ENCODE results near the gene LOXHD1.

The LOXHD1 gene

GRCh38 chr18:46629361-46629760, 27.7 kb downstream of the LOXHD1 start:
- Mint-ChIP-seq H3K4me1 (ENCODE audit: low read depth in 2 of 2) (peaks cover 7 to 13% of the 10 kb centered on the region in 2 donors), H3K27me3 (peaks cover 6 to 66% of the 10 kb centered on the region in 2 donors), H3K36me3 (ENCODE audit: insufficient read depth) (no peaks in the 10 kb centered on the region), H3K4me3 (no peak overlapping the region), H3K27ac (peak overlapping the region in 1 of 2 donors; percentile 5), H3K9me3 (peaks cover 0 to 5% of the 10 kb centered on the region in 2 donors)
- ATAC-seq (replicated peaks) (no peak), DNase-seq (no peak)

- Mint-ChIP-seq H3K4me1 (ENCODE audit: low read depth in 2 of 2) (peaks cover 15 to 25% of the 10 kb centered on the region in 2 donors), H3K27me3 (peaks cover 6 to 66% of the 10 kb centered on the region in 2 donors), H3K27ac (no peak overlapping the region), H3K36me3 (ENCODE audit: insufficient read depth) (no peaks in the 10 kb centered on the region), H3K9me3 (peaks cover 0 to 5% of the 10 kb centered on the region in 2 donors), H3K4me3 (no peak overlapping the region)
- no peak for DNase-seq
- ATAC-seq (replicated peaks) = no peak
Measured at GRCh38 chr18:46628206-46628605, 28.8 kb downstream of the LOXHD1 start.

DNA sequence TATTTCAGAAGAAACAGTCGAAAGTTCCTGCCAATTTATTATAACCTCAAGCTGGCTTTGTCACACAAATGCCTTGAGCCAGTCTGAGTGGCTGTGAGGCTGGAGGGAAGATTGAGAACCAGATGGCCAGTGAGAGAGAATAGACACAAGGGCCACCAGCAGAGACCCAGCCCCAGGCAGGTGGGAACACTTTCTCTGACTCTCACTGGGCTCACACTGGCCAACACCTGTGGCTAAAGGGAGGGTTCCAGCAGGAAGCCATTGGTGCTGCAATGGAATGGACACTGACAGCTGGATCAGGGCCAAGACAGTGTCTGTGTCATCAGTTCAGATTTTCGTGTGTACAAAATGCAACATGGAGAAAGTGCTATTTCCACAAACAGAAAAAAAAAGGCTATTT, 29.9 kb downstream of the LOXHD1 start:
- no peak overlapping the region for H3K4me3 Mint-ChIP-seq
- H3K27ac Mint-ChIP-seq = peak overlapping the region in 1 of 2 donors; percentile 25
- H3K4me1 Mint-ChIP-seq (ENCODE audit: low read depth in 2 of 2) = peaks cover 20 to 29% of the 10 kb centered on the region in 2 donors
- DNase-seq (no peak), ATAC-seq (replicated peaks) (no peak)
- H3K27me3 Mint-ChIP-seq = peaks cover 6 to 56% of the 10 kb centered on the region in 2 donors
- no peaks in the 10 kb centered on the region for H3K36me3 Mint-ChIP-seq (ENCODE audit: insufficient read depth)
- H3K9me3 Mint-ChIP-seq = peaks cover 0 to 5% of the 10 kb centered on the region in 2 donors

- H3K4me1 Mint-ChIP-seq (ENCODE audit: low read depth in 2 of 2) = peaks cover 17 to 42% of the 10 kb centered on the region in 2 donors
- peak overlapping the region in 1 of 2 donors; percentile 89 for H3K27ac Mint-ChIP-seq
- DNase-seq (no peak), ATAC-seq (replicated peaks) (no peak)
- peaks cover 6 to 37% of the 10 kb centered on the region in 2 donors for H3K27me3 Mint-ChIP-seq
- H3K9me3 Mint-ChIP-seq = no peaks in the 10 kb centered on the region
- H3K4me3 Mint-ChIP-seq = peak overlapping the region in 1 of 2 donors; percentile 11
- H3K36me3 Mint-ChIP-seq (ENCODE audit: insufficient read depth) = no peaks in the 10 kb centered on the region
Measured at GRCh38 chr18:46625069-46625468, 32.0 kb downstream of the LOXHD1 start.

DNA sequence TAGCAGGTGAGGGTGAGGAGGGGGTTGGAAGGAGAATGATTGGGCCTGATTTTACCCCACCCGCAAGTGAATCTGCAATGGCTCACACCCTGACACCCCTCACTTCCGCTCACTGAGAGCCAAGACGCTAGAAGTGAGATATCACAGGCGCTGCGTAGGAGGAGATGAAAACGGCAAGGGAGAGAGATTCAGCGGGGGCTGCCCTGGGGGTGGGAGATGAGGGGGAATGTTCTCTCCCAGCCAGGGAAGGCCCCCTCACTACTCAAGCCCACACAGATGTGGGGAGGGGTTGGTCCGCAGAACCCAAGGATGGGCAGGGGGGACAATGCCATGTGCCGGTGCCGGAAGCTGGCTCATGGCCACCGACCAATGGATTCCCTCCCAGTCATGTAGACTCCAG, 32.9 kb downstream of the LOXHD1 start:
- Mint-ChIP-seq H3K9me3 (no peaks in the 10 kb centered on the region), H3K36me3 (ENCODE audit: insufficient read depth) (no peaks in the 10 kb centered on the region), H3K27ac (peak overlapping the region; percentile 80 to 89), H3K4me3 (peak overlapping the region; percentile 42 to 71), H3K4me1 (ENCODE audit: low read depth in 2 of 2) (peaks cover 16 to 35% of the 10 kb centered on the region in 2 donors), H3K27me3 (peaks cover 6 to 43% of the 10 kb centered on the region in 2 donors)
- ATAC-seq (replicated peaks) = peak; percentile 64
- DNase-seq = peak in 1 of 3 experiments; percentile 25

DNA sequence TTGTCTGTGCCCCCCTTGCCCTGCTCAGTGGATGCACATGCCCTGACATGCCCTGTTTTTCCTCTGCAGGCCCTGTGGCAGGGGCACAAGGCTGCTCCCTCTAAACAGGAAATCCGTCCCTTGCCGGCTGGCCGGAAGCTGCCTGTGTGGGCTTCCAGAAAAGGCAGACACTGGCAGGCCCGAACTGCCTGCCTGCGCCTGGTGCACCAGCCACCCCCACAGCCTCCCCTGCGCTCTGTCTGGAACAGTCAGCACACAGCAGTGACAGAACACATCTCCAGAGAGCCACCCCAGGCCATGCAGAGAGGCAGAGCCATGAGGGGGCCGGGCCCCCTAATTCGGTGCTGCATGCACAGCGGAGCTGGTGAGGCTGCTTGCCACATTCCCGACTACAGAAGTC, 33.5 kb downstream of the LOXHD1 start:
- Mint-ChIP-seq H3K4me3 (peak overlapping the region; percentile 42 to 71), H3K9me3 (no peaks in the 10 kb centered on the region), H3K36me3 (ENCODE audit: insufficient read depth) (no peaks in the 10 kb centered on the region), H3K27me3 (peaks cover 6 to 42% of the 10 kb centered on the region in 2 donors), H3K4me1 (ENCODE audit: low read depth in 2 of 2) (peaks cover 16 to 35% of the 10 kb centered on the region in 2 donors), H3K27ac (peak overlapping the region; percentile 80 to 89)
- ATAC-seq (replicated peaks) (peak; percentile 51), DNase-seq (peak in 2 of 3 experiments; percentile 2 to 8)

GRCh38 chr18:46622999-46623398, 34.0 kb downstream of the LOXHD1 start:
- H3K4me1 Mint-ChIP-seq (ENCODE audit: low read depth in 2 of 2) = peaks cover 16 to 35% of the 10 kb centered on the region in 2 donors
- H3K27ac Mint-ChIP-seq = peak overlapping the region; percentile 80 to 89
- peak overlapping the region; percentile 42 to 71 for H3K4me3 Mint-ChIP-seq
- DNase-seq (no peak), ATAC-seq (replicated peaks) (no peak)
- no peaks in the 10 kb centered on the region for H3K36me3 Mint-ChIP-seq (ENCODE audit: insufficient read depth)
- H3K27me3 Mint-ChIP-seq = peaks cover 6 to 41% of the 10 kb centered on the region in 2 donors
- no peaks in the 10 kb centered on the region for H3K9me3 Mint-ChIP-seq

- no peaks in the 10 kb centered on the region for H3K9me3 Mint-ChIP-seq
- no peaks in the 10 kb centered on the region for H3K36me3 Mint-ChIP-seq (ENCODE audit: insufficient read depth)
- H3K4me1 Mint-ChIP-seq (ENCODE audit: low read depth in 2 of 2) = peaks cover 16 to 35% of the 10 kb centered on the region in 2 donors
- DNase-seq (no peak), ATAC-seq (replicated peaks) (no peak)
- no peak overlapping the region for H3K4me3 Mint-ChIP-seq
- no peak overlapping the region for H3K27ac Mint-ChIP-seq
- H3K27me3 Mint-ChIP-seq = peaks cover 6 to 41% of the 10 kb centered on the region in 2 donors
Measured at GRCh38 chr18:46622451-46622850, 34.6 kb downstream of the LOXHD1 start.

GRCh38 chr18:46621871-46622270, 35.1 kb downstream of the LOXHD1 start:
- no peaks in the 10 kb centered on the region for H3K9me3 Mint-ChIP-seq
- ATAC-seq (replicated peaks) (no peak), DNase-seq (no peak)
- peak overlapping the region in 1 of 2 donors; percentile 92 for H3K27ac Mint-ChIP-seq
- no peaks in the 10 kb centered on the region for H3K36me3 Mint-ChIP-seq (ENCODE audit: insufficient read depth)
- H3K4me1 Mint-ChIP-seq (ENCODE audit: low read depth in 2 of 2) = peaks cover 16 to 35% of the 10 kb centered on the region in 2 donors
- H3K4me3 Mint-ChIP-seq = peak overlapping the region in 1 of 2 donors; percentile 59
- peaks cover 6 to 38% of the 10 kb centered on the region in 2 donors for H3K27me3 Mint-ChIP-seq

- H3K9me3 Mint-ChIP-seq = no peaks in the 10 kb centered on the region
- H3K27ac Mint-ChIP-seq = peak overlapping the region in 1 of 2 donors; percentile 92
- H3K27me3 Mint-ChIP-seq = peaks cover 6 to 37% of the 10 kb centered on the region in 2 donors
- no peaks in the 10 kb centered on the region for H3K36me3 Mint-ChIP-seq (ENCODE audit: insufficient read depth)
- H3K4me3 Mint-ChIP-seq = peak overlapping the region in 1 of 2 donors; percentile 59
- H3K4me1 Mint-ChIP-seq (ENCODE audit: low read depth in 2 of 2) = peaks cover 16 to 35% of the 10 kb centered on the region in 2 donors
- DNase-seq = no peak
- ATAC-seq (replicated peaks) = no peak
Measured at GRCh38 chr18:46621111-46621766, 35.8 kb downstream of the LOXHD1 start.

GRCh38 chr18:46619559-46619958, 37.5 kb downstream of the LOXHD1 start:
- Mint-ChIP-seq H3K4me1 (ENCODE audit: low read depth in 2 of 2) (peaks cover 15 to 32% of the 10 kb centered on the region in 2 donors), H3K9me3 (no peaks in the 10 kb centered on the region), H3K4me3 (no peak overlapping the region), H3K27ac (no peak overlapping the region), H3K36me3 (ENCODE audit: insufficient read depth) (no peaks in the 10 kb centered on the region), H3K27me3 (peaks cover 2 to 33% of the 10 kb centered on the region in 2 donors)
- ATAC-seq (replicated peaks) (no peak), DNase-seq (no peak)

DNA sequence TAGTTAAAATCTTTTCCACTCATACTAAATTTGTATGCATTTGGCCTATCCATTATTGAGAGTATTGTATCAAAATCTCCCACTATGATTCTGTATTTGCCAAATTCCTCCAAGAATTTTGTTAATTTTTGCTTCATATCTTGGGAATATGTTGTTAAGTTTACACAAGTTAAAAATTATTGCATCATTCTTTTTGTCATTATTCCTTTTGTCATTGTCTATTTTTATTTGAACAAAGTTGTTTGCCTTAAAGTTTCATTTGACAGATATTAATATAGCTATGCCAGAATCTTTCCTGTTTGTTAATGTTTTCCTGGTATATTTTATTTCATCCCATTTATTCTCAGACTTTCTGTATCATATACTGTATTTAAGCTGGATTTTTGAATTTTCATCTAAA, 41.3 kb downstream of the LOXHD1 start:
- Mint-ChIP-seq H3K27me3 (peaks cover 0 to 38% of the 10 kb centered on the region in 2 donors), H3K36me3 (ENCODE audit: insufficient read depth) (no peaks in the 10 kb centered on the region), H3K27ac (no peak overlapping the region), H3K4me3 (no peak overlapping the region), H3K4me1 (ENCODE audit: low read depth in 2 of 2) (peaks cover 0 to 2% of the 10 kb centered on the region in 2 donors), H3K9me3 (no peaks in the 10 kb centered on the region)
- no peak for ATAC-seq (replicated peaks)
- no peak for DNase-seq

- Mint-ChIP-seq H3K4me3 (no peak overlapping the region), H3K9me3 (no peaks in the 10 kb centered on the region), H3K36me3 (ENCODE audit: insufficient read depth) (peaks cover 1% of the 10 kb centered on the region), H3K27ac (no peak overlapping the region), H3K4me1 (ENCODE audit: low read depth in 2 of 2) (peaks cover 0 to 2% of the 10 kb centered on the region in 2 donors), H3K27me3 (peaks cover 0 to 29% of the 10 kb centered on the region in 2 donors)
- DNase-seq (no peak), ATAC-seq (replicated peaks) (no peak)
Measured at GRCh38 chr18:46609048-46609447, 48.0 kb downstream of the LOXHD1 start.

DNA sequence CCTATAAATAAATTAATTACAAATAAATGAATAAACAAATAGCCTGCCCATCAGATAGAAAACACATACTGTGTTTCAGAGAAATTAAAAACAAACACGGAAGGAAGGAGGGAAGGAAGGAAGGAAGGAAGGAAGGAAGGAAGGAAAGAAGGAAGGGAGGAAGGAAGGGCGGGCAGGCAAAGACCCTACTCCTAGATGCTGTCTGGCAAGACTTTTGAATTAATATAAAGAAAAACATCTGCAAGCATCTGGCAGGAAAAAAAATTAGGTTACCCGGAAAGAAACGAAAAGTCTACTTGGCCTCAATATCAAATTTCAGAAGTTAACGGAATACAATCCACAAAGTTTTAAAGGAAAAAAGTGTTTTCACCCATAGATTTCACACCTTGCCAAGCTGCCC, 49.1 kb downstream of the LOXHD1 start:
- H3K27ac Mint-ChIP-seq = no peak overlapping the region
- ATAC-seq (replicated peaks) = no peak
- H3K27me3 Mint-ChIP-seq = peaks cover 0 to 40% of the 10 kb centered on the region in 2 donors
- H3K4me1 Mint-ChIP-seq (ENCODE audit: low read depth in 2 of 2) = peaks cover 0 to 2% of the 10 kb centered on the region in 2 donors
- peaks cover 4% of the 10 kb centered on the region for H3K36me3 Mint-ChIP-seq (ENCODE audit: insufficient read depth)
- no peak overlapping the region for H3K4me3 Mint-ChIP-seq
- no peaks in the 10 kb centered on the region for H3K9me3 Mint-ChIP-seq
- no peak for DNase-seq

All from effector memory CD8-positive, alpha-beta T cell (primary cell).